Measurements from ENCODE around the gene TNRC18. TPM values are rescaled to one million over a fixed set of nuclear protein-coding genes. Genes with fewer than 3 reads are reported as not detected.

The TNRC18 gene
- total and polyA plus RNA-seq, 12 donors: 10.1 to 42.3 (median 30.3) TPM

- ATAC-seq (no peak), DNase-seq (no peak)
- H3K4me1 ChIP-seq: peaks cover 15 to 53% (median 24%) of the 10 kb centered on the region in 9 donors
- WGBS, 2 donors: 0 to 1% methylated on average over 43 to 56 of the region's 56 CpGs
- H3K9me3 ChIP-seq: no peaks in the 10 kb centered on the region
- TF ChIP-seq CTCF (IDR thresholded peaks at IDR 0.05): peak in 3 of 9 donors; percentile 12 to 30 (median 15)
- peak overlapping the region; percentile 97 to 100 (median 99) for H3K27ac ChIP-seq
- peaks cover 0 to under 1% (median 0%) of the 10 kb centered on the region in 9 donors for H3K36me3 ChIP-seq
- H3K4me3 ChIP-seq: peak overlapping the region; percentile 68 to 94 (median 88)
- peaks cover 0 to 27% (median 0%) of the 10 kb centered on the region in 7 donors for H3K27me3 ChIP-seq
- intact Hi-C loops (cut with DNase I): loop anchor here in 2 of 10 donors (5.0 kb wide), 1 partner anchor 55 kb away; no protein-coding TSS in a partner anchor
These were observed 983 bp downstream of the TNRC18 start for GRCh38 chr7:5422396-5423305.

- no peak for TF ChIP-seq CTCF (IDR thresholded peaks at IDR 0.05)
- DNase-seq (peak; percentile 45 to 69), ATAC-seq (no peak)
- H3K27ac ChIP-seq: peak overlapping the region; percentile 97 to 100 (median 99)
- 0% methylated on average over 42 of the region's 42 CpGs for WGBS, 2 donors
- H3K27me3 ChIP-seq: peaks cover 0 to 27% (median 0%) of the 10 kb centered on the region in 7 donors
- H3K4me3 ChIP-seq: peak overlapping the region; percentile 68 to 94 (median 88)
- H3K9me3 ChIP-seq: no peaks in the 10 kb centered on the region
- peaks cover 16 to 50% (median 21%) of the 10 kb centered on the region in 9 donors for H3K4me1 ChIP-seq
- intact Hi-C loops (cut with DNase I): loop anchor here in 2 of 10 donors (5.0 kb wide), 1 partner anchor 55 kb away; no protein-coding TSS in a partner anchor
- peaks cover 0 to 8% (median 0%) of the 10 kb centered on the region in 9 donors for H3K36me3 ChIP-seq
These were observed 1.8 kb downstream of the TNRC18 start for GRCh38 chr7:5421714-5422395.

- DNase-seq (peak in 1 of 2 donors; percentile 48), ATAC-seq (no peak)
- peak overlapping the region; percentile 97 to 100 (median 99) for H3K27ac ChIP-seq
- peaks cover 0 to 16% (median 0%) of the 10 kb centered on the region in 9 donors for H3K36me3 ChIP-seq
- TF ChIP-seq CTCF (IDR thresholded peaks at IDR 0.05): no peak
- H3K27me3 ChIP-seq: peaks cover 0 to 23% (median 0%) of the 10 kb centered on the region in 7 donors
- intact Hi-C loops (cut with DNase I): loop anchor here in 2 of 10 donors (5.0 kb wide), 1 partner anchor 54 kb away; no protein-coding TSS in a partner anchor
- no peaks in the 10 kb centered on the region for H3K9me3 ChIP-seq
- peak overlapping the region; percentile 68 to 94 (median 88) for H3K4me3 ChIP-seq
- 0 to 1% methylated on average over 79 to 93 of the region's 93 CpGs for WGBS, 2 donors
- H3K4me1 ChIP-seq: peaks cover 16 to 45% (median 21%) of the 10 kb centered on the region in 9 donors
These were observed 2.5 kb downstream of the TNRC18 start for GRCh38 chr7:5420881-5421713.
